Activated CD8-positive, alpha-beta memory T cell treated with anti-CD3 and anti-CD28 coated beads, Interleukin-2, amount 50 U/mL, for 24 hours (primary cell): Measurements from ENCODE around the gene RAB6B.

Source experiments
- DNase-seq: peaks from one replicate; pipeline ENCODE4 v3.0.0-alpha.2; 2020; ENCODE audit errors: extremely low read depth

Gene RAB6B

GRCh38 chr3:133857767-133858166 is 37.9 kb downstream of the RAB6B start:
- DNase-seq, result no peak

- DNase-seq, result no peak
Measured at GRCh38 chr3:133856316-133856715, 39.4 kb downstream of the RAB6B start.

- DNase-seq, result no peak
Measured at GRCh38 chr3:133855772-133856171, 39.9 kb downstream of the RAB6B start.

DNA sequence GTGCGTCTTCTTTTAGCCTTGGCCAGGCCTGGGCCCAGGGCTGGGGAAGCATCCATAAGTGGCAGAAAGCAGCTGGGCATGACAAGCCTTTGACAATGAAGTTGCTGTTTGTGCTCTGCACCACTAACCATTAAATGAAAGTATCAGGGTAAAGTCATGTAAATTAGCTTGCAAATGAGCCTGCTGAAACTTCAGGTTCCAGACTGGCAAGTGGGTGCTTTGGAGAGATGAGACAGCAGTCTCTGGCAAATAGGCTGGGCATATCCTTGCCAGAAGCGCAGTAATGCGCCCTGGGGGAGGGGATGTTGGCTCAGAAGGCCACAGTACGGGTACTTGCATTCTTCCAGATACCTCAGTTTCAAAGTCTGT is 40.7 kb downstream of the RAB6B start:
- DNase-seq, result no peak

DNA sequence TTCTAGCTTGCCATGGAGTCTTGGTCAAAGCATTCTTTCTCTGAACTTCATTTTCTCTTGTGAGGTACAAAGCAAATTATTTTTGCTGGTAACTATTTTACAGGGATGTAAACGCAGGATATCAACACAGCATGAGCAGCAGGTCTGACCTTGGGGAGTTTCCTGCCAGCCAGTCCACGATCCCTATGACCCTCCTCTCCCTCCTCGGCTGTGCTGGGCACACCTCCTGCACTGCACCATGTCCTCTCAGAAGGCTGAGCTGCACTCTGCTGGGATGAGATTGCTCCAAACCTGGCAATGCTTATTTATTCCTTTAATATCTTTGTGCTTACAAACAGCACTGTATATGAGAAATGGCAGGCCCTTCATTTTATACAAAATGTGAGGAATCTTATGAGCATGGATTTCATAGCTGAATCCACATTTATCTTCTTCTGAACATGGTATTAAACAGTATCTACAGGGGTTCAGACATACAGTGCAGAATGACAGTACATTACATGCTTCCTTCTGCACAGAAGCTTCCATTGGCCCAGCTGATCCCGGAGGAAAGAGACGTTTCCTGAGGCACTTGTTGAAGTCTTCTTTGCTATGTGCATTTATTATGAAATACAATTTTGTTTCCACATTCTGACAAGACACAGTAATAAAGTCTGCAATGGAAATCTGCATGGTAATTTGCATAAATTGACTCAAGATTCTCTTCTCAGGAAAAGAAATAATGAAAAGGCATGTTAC is 41.2 kb downstream of the RAB6B start:
- no peak for DNase-seq

- no peak for DNase-seq
Measured at GRCh38 chr3:133853925-133854227, 41.8 kb downstream of the RAB6B start.

DNA sequence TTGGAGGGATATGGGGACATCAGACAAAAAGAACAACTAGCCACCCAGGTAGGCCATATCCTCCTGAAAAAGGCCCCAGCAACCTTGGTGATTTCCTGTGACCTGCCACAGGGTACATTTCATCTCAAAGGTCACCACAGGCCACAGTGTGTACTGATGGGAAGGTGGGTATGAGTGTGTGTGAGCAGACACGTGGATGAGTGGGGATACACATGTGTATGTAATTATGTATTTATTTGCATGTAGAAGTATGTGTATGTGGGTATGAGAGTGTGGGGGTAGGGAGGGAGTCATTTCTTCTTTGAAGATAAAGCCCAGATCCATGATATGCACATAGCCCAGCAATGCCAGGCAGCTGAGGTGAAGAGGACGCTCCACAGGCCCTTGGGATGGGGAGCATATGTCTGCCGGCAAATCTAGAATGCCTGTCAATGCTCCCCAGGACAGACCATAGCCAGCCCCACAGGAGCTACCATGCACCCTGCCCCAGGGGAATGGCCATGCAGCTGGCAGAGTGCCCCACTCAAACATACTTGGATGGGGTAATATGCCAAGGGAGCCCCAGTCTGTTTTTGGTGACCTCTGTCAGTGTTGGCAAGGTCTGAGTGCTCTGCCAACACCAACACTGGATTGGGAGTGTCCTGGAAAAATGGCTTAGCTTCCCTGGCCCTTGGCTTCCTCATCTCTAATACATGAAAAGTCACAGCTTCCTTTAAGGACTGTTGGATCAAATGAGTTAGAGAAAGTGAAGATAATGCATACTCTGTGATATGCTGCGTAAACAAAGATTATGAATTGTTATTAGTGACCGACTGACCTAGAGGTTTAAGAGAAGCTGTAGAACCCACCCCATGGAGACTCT is 42.4 kb downstream of the RAB6B start:
- no peak for DNase-seq

- DNase-seq, result no peak
Measured at GRCh38 chr3:133851931-133852330, 43.8 kb downstream of the RAB6B start.

GRCh38 chr3:133851266-133851906 is 44.3 kb downstream of the RAB6B start:
- no peak for DNase-seq

DNA sequence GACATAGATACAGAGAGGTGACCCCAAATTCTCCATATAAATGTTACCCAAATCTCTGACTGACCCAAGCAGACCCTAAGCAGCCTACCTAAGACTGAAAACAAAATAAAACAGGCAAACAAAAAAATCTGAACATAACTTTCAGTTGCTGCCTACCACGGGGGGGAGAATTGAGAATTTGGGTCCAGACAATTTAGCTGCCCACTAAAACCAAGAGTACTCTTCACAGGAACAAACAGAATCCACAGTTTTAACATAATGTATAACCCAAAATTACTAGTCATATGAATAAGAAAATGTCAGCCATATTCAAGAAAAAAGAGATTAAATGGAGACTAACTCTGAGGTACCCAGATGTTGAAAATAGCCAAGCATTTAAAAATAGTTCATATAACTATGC is 45.6 kb downstream of the RAB6B start:
- no peak for DNase-seq

DNA sequence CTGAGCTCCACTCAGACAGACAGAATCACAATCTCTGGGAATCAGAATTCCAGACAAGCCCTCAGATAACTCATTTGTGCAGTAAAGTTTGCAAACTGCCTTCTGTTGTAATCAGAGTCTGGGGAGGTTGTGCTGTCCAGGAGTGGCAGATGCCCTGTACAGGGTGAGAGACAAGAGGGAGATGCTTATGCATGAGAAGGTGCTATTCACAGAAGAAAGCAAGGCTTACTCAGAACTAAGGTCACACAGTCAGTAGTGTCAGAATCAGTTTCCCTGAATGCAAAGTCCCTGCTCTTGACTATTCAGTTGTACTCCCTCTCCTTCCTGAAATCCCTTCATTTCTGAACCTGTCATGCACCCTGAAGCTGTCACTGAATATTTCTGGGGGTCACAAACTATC is 46.3 kb downstream of the RAB6B start:
- no peak for DNase-seq

- no peak for DNase-seq
Measured at GRCh38 chr3:133845127-133845526, 50.6 kb downstream of the RAB6B start.

DNA sequence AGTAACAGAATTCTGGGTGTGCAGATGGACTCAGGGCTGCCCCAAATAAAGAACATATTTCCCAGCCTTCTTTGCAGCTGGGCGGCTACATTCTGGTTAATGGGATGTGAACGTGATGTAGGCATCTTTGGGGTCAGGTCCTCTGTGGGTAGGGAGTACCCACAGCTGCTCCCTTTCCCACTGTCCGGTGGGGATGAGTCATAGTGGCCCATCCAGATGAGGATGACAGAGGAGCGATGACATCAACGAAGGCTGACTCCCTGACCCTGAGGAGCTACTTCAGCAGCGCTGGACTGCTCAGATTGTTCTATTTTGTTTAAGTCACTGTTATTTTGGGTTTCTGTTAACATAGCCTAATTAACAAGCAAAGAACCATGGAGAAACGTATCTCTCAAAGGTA is 52.0 kb downstream of the RAB6B start:
- DNase-seq, result no peak

GRCh38 chr3:133842158-133842557 is 53.5 kb downstream of the RAB6B start:
- no peak for DNase-seq

DNA sequence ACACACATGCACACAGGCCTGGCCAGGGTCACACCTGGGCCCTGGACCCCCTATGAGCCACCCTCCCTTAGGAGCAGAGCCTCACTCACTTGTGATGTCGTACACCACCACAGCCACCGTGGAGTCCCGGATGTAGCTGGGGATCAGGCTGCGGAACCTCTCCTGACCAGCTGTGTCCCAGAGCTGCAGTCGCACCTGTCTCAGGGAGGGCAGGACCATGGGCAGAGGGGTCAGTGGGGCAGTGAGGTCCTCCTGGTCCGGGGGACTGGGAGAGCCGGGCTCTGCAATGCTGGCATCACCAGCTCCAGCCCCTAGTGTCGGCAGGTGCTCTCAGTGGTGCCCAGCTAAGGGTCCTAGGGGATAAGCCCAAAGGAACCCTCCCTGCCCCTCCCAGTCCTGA is 54.5 kb downstream of the RAB6B start:
- no peak for DNase-seq

DNA sequence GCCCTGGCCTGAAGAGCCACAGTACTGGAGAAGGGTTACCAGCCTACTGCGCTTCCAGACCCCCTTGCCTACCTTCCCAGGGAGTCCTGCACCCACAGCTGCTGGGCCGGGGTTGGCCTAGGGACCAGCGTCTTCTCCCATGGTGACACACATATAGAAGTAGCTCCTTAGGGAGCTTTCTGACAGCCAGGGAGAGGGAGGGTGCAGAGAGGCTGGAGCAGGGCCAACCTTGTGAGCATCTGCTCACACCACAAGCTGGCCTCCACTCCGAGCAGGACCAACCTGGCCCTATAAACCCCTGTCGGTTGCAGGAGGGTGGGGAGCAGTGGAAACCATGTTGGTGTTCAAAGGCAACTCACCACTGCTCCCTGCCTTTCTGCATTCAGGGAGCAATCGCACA is 54.9 kb downstream of the RAB6B start:
- DNase-seq, result no peak

DNA sequence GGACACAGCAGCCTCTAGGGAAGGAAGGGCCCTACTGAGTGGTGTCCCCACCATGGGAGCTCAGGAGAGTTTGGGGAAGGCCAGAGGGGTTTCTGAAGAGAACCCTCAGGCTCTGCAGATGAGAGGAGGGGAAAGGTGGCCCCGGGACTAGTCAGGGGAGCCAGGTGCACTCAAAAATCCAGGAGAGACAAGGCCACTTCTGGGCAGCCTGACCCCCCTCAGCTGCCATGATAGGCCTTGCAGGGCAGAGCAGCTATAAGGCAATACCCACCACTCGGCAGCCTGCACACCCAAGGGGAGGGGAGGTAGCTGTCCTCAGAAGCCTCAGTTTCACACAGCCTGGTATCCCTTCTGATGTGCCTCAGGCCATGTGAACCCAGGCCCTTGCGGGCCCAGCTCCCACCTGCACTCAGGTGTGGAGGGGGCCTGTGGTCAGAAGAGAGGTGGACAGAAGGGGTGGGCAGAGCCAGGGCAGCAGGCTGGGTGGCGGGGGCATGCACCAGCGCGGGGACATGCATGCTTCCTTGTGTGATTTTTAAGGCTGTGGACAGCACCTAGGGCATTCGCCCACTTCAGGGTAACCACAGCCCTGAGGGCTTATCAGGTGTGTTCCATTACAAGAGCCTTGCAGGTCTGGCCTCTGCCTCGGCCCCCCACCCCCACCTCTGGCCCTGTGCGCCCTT is 55.5 kb downstream of the RAB6B start:
- no peak for DNase-seq

- no peak for DNase-seq
Measured at GRCh38 chr3:133838916-133839800, 56.5 kb downstream of the RAB6B start.

GRCh38 chr3:133838296-133838789 is 57.3 kb downstream of the RAB6B start:
- DNase-seq, result no peak

- no peak for DNase-seq
Measured at GRCh38 chr3:133837487-133838295, 58.0 kb downstream of the RAB6B start.
